ENCODE results near the gene TRAM2. TPM values are rescaled to one million over a fixed set of nuclear protein-coding genes. Genes with fewer than 3 reads are reported as not detected.

TRAM2 gene
- total RNA-seq, 2 donors from 2014 or later, result 16.9 to 20.5 TPM

GRCh38 chr6:52496631-52497030, 80.2 kb downstream of the TRAM2 start:
- H3K27me3 ChIP-seq (ENCODE audit: control insufficient read depth, insufficient read depth, low read length, poor library complexity, severe bottlenecking), result no peaks in the 10 kb centered on the region
- Mint-ChIP-seq H3K27ac (no peak overlapping the region), H3K36me3 (ENCODE audit: low read depth) (peaks cover 12% of the 10 kb centered on the region), H3K4me1 (peaks cover 22% of the 10 kb centered on the region), H3K4me3 (no peak overlapping the region), H3K9me3 (no peaks in the 10 kb centered on the region), H3K27me3 (ENCODE audit: insufficient read depth) (no peaks in the 10 kb centered on the region)
- peaks cover 11% of the 10 kb centered on the region for H3K4me1 ChIP-seq (ENCODE audit: control insufficient read depth, insufficient read depth, low read length)
- no peak overlapping the region for H3K27ac ChIP-seq (ENCODE audit: low read depth, low read length)
- TF ChIP-seq CTCF (conservative IDR thresholded peaks at IDR 0.05), result no peak
- 88 to 100% methylated on average over 1 to 2 of the region's 2 CpGs for WGBS, 2 experiments (ENCODE audit: insufficient coverage in 1 of 2, insufficient read length in 1 of 2)
- H3K9me3 ChIP-seq (ENCODE audit: control insufficient read depth, low read length), result peaks cover 5% of the 10 kb centered on the region
- no peak overlapping the region for H3K9ac ChIP-seq (ENCODE audit: extremely low read depth, low read length, poor library complexity, severe bottlenecking)
- H3K4me3 ChIP-seq (ENCODE audit: low read length), result no peak overlapping the region
- no peak for DNase-seq
- H3K36me3 ChIP-seq (ENCODE audit: control insufficient read depth, insufficient read depth, low read length), result no peaks in the 10 kb centered on the region

GRCh38 chr6:52495922-52496321, 80.9 kb downstream of the TRAM2 start:
- Mint-ChIP-seq H3K4me3 (no peak overlapping the region), H3K9me3 (no peaks in the 10 kb centered on the region), H3K36me3 (ENCODE audit: low read depth) (peaks cover 12% of the 10 kb centered on the region), H3K4me1 (peaks cover 22% of the 10 kb centered on the region), H3K27me3 (ENCODE audit: insufficient read depth) (no peaks in the 10 kb centered on the region), H3K27ac (no peak overlapping the region)
- Histone ChIP-seq H3K4me3 (ENCODE audit: low read length) (no peak overlapping the region), H3K9ac (ENCODE audit: extremely low read depth, low read length, poor library complexity, severe bottlenecking) (no peak overlapping the region), H3K27ac (ENCODE audit: low read depth, low read length) (no peak overlapping the region), H3K36me3 (ENCODE audit: control insufficient read depth, insufficient read depth, low read length) (no peaks in the 10 kb centered on the region), H3K27me3 (ENCODE audit: control insufficient read depth, insufficient read depth, low read length, poor library complexity, severe bottlenecking) (no peaks in the 10 kb centered on the region), H3K4me1 (ENCODE audit: control insufficient read depth, insufficient read depth, low read length) (peaks cover 11% of the 10 kb centered on the region), H3K9me3 (ENCODE audit: control insufficient read depth, low read length) (peaks cover 5% of the 10 kb centered on the region)
- DNase-seq, result no peak
- no peak for TF ChIP-seq CTCF (conservative IDR thresholded peaks at IDR 0.05)
- WGBS, 2 experiments (ENCODE audit: insufficient coverage in 1 of 2, insufficient read length in 1 of 2), result 85 to 93% methylated on average over 3 of the region's 3 CpGs

DNA sequence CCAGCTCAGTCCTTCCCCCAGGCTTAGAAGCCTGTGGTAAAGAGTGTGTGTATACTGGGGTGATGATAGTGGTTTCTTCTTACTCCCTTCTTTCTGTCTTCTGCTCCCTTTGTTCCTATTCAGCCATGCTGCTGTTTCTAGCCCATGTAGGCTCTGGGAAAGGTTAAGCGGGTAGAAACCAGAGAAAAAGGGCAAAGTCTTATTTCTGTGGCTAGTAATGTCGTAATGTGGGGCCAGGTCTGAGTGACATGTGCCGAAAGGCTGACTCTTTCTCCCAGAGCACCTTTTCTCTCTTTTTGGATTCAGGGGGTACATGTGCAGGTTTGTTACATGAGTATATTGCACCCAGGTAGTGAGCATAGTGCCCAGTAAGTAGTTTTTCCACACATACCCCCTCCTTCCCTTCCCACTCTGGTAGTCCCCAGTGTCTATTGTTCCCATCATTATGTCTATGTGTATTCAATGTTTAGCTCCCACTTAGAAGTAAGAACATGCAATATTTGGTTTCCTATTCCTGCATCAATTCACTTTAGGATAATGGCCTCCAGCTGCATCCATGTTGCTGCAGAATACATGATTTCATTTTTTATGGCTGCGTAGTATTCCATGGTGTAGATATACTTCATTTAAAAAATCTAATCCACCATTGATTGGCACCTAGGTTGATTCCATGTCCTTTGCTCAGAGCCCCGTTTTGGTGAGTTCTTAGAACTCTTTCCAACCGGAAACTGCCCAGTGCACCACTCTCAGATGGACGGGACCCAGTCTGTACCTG, 82.4 kb downstream of the TRAM2 start:
- Histone ChIP-seq H3K9ac (ENCODE audit: extremely low read depth, low read length, poor library complexity, severe bottlenecking) (no peak overlapping the region), H3K9me3 (ENCODE audit: control insufficient read depth, low read length) (peaks cover 5% of the 10 kb centered on the region), H3K36me3 (ENCODE audit: control insufficient read depth, insufficient read depth, low read length) (no peaks in the 10 kb centered on the region), H3K27me3 (ENCODE audit: control insufficient read depth, insufficient read depth, low read length, poor library complexity, severe bottlenecking) (no peaks in the 10 kb centered on the region), H3K27ac (ENCODE audit: low read depth, low read length) (no peak overlapping the region), H3K4me1 (ENCODE audit: control insufficient read depth, insufficient read depth, low read length) (peaks cover 11% of the 10 kb centered on the region), H3K4me3 (ENCODE audit: low read length) (no peak overlapping the region)
- no peak overlapping the region for H3K27ac Mint-ChIP-seq
- no peak for DNase-seq
- no peak overlapping the region for H3K4me3 Mint-ChIP-seq
- TF ChIP-seq CTCF (conservative IDR thresholded peaks at IDR 0.05), result no peak
- peaks cover 19% of the 10 kb centered on the region for H3K36me3 Mint-ChIP-seq (ENCODE audit: low read depth)
- 91 to 93% methylated on average over 6 to 7 of the region's 7 CpGs for WGBS, 2 experiments (ENCODE audit: insufficient coverage in 1 of 2, insufficient read length in 1 of 2)
- H3K9me3 Mint-ChIP-seq, result no peaks in the 10 kb centered on the region
- peaks cover 16% of the 10 kb centered on the region for H3K4me1 Mint-ChIP-seq
- no peaks in the 10 kb centered on the region for H3K27me3 Mint-ChIP-seq (ENCODE audit: insufficient read depth)
